GM12892 (cell line): Measurements from ENCODE around the gene TNFRSF4.

Experiments used
- POLR2A ChIP-seq: IDR thresholded peaks from 2 replicates; pipeline ENCODE4 v1.6.1; 2011; ENCODE audit warnings: low read depth, low read length, control low read depth
- POLR2AphosphoS5 ChIP-seq: IDR thresholded peaks from 2 replicates; pipeline ENCODE4 v1.6.1; 2011; ENCODE audit warnings: low read depth, low read length, control low read depth

DNA sequence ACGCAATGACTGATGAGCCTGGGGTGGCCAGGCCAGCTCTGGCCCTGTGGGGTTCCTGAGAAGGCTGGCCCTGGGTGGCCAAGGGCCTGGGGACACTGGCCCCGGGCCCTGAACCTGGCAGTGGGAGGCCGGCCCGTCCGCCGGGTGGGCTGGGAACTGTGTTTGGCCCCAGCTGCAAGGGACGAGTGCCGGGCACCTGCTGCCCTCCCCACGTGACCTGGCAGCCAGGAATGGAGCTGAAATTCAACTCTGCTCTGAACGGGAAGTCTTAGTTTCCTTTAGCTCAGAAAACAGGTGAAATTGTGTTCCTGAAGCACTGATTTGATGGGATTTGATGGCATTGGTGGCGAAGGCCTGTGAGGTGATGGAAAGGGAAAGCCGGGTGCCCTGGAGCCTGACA is 48.5 kb downstream of the TNFRSF4 start:
- TF ChIP-seq POLR2A (no peak), POLR2AphosphoS5 (no peak)
